ENCODE results near the gene LRRC3C. TPM values are rescaled to one million over a fixed set of nuclear protein-coding genes. Genes with fewer than 3 reads are reported as not detected.

LRRC3C gene
- total RNA-seq, 1 donor from 2014 or later = not detected

DNA sequence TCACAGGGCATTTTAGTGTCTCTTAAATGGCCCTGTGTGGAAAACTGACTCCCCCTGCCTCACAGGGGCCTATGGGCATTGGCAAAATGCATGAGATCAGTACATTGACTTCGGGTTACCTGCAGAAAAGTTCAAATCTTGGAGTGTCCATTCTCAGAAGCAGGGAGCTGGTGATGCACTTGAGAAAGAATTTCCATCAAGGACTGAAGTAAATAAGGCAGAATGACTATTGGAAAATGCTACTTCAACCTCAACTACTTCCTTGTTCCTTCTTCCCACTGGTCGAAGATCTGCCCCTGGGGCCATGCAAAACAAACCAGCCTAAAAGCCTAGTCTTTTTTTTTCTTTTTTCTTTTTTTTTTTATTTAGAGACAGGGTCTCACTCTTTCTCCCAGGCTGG is 21.5 kb downstream of the LRRC3C start:
- TF ChIP-seq, protein P1, sequence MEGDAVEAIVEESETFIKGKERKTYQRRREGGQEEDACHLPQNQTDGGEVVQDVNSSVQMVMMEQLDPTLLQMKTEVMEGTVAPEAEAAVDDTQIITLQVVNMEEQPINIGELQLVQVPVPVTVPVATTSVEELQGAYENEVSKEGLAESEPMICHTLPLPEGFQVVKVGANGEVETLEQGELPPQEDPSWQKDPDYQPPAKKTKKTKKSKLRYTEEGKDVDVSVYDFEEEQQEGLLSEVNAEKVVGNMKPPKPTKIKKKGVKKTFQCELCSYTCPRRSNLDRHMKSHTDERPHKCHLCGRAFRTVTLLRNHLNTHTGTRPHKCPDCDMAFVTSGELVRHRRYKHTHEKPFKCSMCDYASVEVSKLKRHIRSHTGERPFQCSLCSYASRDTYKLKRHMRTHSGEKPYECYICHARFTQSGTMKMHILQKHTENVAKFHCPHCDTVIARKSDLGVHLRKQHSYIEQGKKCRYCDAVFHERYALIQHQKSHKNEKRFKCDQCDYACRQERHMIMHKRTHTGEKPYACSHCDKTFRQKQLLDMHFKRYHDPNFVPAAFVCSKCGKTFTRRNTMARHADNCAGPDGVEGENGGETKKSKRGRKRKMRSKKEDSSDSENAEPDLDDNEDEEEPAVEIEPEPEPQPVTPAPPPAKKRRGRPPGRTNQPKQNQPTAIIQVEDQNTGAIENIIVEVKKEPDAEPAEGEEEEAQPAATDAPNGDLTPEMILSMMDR (conservative IDR thresholded peaks at IDR 0.05) = no peak
- H3K4me1 Mint-ChIP-seq (ENCODE audit: unreplicated experiment) = peaks cover 23% of the 10 kb centered on the region
- peak overlapping the region; percentile 61 for H3K27ac Mint-ChIP-seq
- H3K9me3 Mint-ChIP-seq = no peaks in the 10 kb centered on the region
- H3K4me3 Mint-ChIP-seq = no peak overlapping the region
- no peaks in the 10 kb centered on the region for H3K36me3 Mint-ChIP-seq
- no peaks in the 10 kb centered on the region for H3K27me3 Mint-ChIP-seq
- no peak for DNase-seq (ENCODE audit: extremely low spot score, unreplicated experiment)

DNA sequence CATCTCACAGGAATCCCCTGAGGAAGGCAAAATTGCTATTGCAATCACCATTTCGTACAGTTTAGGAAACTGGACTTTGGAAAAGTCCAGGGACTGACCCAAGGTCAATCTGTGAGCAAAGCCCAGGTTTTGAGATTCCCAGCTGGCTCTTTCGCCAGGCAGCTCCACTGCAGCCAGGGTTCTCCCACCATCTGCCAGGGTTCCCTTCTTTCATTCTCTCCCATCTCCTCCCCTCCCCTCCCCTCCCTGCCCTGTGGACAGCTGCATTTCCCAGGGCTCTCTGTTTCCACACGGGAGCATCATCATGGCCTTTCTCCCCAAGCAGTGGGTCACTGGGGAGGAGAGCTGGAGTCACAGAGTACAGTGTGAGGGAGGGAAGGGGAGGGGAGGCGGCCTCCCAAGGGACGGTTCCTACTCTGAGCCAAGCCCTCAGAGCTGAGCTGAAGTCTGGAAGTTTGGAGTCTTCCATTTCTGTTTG is 23.4 kb downstream of the LRRC3C start:
- Mint-ChIP-seq H3K9me3 (no peaks in the 10 kb centered on the region), H3K27ac (no peak overlapping the region), H3K36me3 (no peaks in the 10 kb centered on the region), H3K27me3 (no peaks in the 10 kb centered on the region), H3K4me1 (ENCODE audit: unreplicated experiment) (peaks cover 23% of the 10 kb centered on the region), H3K4me3 (no peak overlapping the region)
- no peak for DNase-seq (ENCODE audit: extremely low spot score, unreplicated experiment)
- TF ChIP-seq, protein P1 (conservative IDR thresholded peaks at IDR 0.05) = no peak

DNA sequence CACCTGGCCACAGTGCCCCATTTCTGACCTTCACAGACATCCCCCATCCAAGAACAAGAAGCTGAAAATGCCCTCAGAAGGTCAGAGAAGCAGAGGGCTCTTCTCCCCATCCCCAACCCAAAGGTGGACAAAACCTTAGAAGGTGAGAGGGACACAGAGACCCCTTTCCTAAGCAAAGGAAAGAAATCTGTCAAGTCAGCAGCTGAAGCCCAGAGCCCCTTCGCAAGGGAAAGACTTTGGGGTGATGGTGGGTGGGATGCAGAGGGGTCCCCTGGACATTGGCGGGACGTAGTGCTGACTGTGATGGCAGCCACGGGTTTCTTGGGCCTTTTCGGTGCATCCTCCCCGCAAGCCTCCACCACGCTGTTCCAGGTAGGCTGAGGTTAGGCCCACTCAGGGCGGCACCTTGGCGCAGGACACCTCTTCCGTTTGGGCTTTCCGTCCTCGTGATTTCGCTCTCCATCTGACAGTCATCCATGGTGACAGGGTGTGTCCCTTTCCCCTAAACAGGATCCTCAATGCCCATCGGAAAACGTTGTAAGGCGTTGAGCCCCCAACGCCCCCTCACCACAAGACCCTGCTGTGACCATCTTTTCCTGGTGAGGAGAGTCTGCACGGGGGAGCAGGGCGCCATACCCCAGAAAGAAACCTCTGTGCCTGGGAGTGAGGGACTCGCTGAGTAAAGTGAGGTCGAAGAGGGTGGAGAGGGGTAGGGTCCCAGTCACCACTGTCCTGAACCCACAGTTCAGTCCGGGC is 24.6 kb downstream of the LRRC3C start:
- H3K4me3 Mint-ChIP-seq = peak overlapping the region; percentile 66
- peaks cover 23% of the 10 kb centered on the region for H3K4me1 Mint-ChIP-seq (ENCODE audit: unreplicated experiment)
- no peaks in the 10 kb centered on the region for H3K9me3 Mint-ChIP-seq
- no peaks in the 10 kb centered on the region for H3K27me3 Mint-ChIP-seq
- no peak for DNase-seq (ENCODE audit: extremely low spot score, unreplicated experiment)
- H3K27ac Mint-ChIP-seq = peak overlapping the region; percentile 46
- TF ChIP-seq, protein P1 (conservative IDR thresholded peaks at IDR 0.05) = no peak
- no peaks in the 10 kb centered on the region for H3K36me3 Mint-ChIP-seq

DNA sequence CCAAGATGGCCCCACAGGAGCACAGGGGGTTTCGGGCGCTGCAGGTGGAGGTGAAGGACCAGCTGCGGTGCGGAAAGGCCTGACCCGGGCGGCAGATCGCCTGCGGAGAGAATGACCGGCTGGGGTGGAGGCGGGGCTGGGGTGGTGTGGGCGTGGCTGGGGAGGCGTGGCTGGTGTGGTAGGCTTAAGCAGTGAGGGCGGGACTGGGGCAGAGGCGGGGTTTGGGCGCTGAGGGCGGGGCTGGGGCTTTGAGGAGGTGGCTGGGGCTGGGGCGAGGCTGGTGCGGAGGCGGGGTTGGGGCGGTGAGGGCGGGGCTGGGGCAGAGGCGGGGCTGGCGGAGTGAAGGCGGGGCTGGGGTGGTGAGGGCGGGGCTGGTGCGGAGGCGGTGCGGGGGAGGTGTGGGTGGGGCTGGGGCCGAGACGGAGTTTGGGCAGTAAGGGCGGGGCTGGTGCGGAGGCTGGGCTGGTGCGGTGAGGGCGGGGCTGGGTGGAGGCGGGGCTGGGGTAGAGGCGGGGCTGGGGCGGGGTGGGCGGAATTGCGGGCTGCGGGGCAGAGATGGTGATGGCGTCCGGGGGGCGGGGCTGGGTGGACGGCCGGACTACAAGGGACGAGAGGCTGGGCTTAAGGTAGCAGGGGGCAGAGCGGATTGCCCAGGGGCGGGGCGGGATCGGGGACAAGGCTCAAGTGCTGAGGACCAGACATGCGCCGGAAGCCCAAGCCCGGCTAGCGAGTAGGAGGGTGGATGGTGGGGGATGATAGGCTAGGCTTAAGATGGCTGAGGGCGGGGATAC is 25.3 kb downstream of the LRRC3C start:
- Mint-ChIP-seq H3K4me1 (ENCODE audit: unreplicated experiment) (peaks cover 15% of the 10 kb centered on the region), H3K9me3 (no peaks in the 10 kb centered on the region), H3K36me3 (no peaks in the 10 kb centered on the region), H3K27me3 (no peaks in the 10 kb centered on the region), H3K4me3 (peak overlapping the region; percentile 81), H3K27ac (peak overlapping the region; percentile 41)
- TF ChIP-seq, protein P1 (conservative IDR thresholded peaks at IDR 0.05) = no peak
- DNase-seq (ENCODE audit: extremely low spot score, unreplicated experiment) = peak; percentile 93

DNA sequence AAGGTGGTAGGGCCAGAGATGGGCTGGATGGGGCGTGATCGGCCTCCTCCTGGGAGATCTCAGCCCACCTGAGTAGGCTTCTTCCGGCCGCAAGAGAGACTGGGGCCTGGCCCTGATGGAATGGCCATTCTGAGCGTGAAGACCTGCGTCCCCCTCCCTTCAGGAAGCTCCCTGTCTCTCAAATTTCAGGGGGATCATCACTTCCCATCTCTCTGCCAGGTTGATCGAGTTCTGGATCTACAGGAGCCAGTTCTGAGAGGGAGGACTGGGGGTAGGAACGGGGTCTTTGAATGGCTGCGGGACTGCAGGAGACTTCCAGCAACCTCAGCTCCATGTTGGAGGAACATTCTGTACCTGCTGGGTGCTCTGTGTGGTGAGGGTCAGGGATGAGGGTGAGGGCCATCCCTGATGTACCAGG is 25.9 kb downstream of the LRRC3C start:
- no peaks in the 10 kb centered on the region for H3K9me3 Mint-ChIP-seq
- H3K27ac Mint-ChIP-seq = peak overlapping the region; percentile 41
- H3K4me3 Mint-ChIP-seq = peak overlapping the region; percentile 81
- peaks cover 15% of the 10 kb centered on the region for H3K4me1 Mint-ChIP-seq (ENCODE audit: unreplicated experiment)
- no peaks in the 10 kb centered on the region for H3K36me3 Mint-ChIP-seq
- DNase-seq (ENCODE audit: extremely low spot score, unreplicated experiment) = no peak
- H3K27me3 Mint-ChIP-seq = no peaks in the 10 kb centered on the region
- TF ChIP-seq, protein P1 (conservative IDR thresholded peaks at IDR 0.05) = no peak

All from type B pancreatic cell (in vitro differentiated cells).